Vagina (tissue), 2 donors: ENCODE data around the gene BTBD17.

ENCODE experiments used
- POLR2A ChIP-seq, 2 donors: fragments of 450-650 bp; IDR thresholded peaks; one replicate each; pipeline ENCODE4 v1.6.1; 2017; ENCODE audit warnings: antibody characterized with exemption in 2 of 2, mild to moderate bottlenecking in 2 of 2, moderate library complexity in 2 of 2
- POLR2AphosphoS5 ChIP-seq, 2 donors: sonication (generic); formaldehyde crosslinking; IDR thresholded peaks; one replicate each; pipeline ENCODE4 v1.9.0; 2017; ENCODE audit warnings: antibody characterized with exemption in 2 of 2, mild to moderate bottlenecking in 2 of 2, low read depth in 1 of 2; ENCODE audit not compliant: insufficient read depth in 1 of 2
- TF ChIP-seq, protein P1 (sequence below), 3 experiments: fragments of 450-650 bp in 2 of 3; fragments of 200-600 bp in 1 of 3; sonication (generic) in 1 of 3; IDR thresholded peaks; one replicate each; pipeline ENCODE4 v1.5.1; 2017 to 2019; ENCODE audit warnings: antibody characterized with exemption in 3 of 3, mild to moderate bottlenecking in 2 of 3, moderate library complexity in 2 of 3

DNA sequence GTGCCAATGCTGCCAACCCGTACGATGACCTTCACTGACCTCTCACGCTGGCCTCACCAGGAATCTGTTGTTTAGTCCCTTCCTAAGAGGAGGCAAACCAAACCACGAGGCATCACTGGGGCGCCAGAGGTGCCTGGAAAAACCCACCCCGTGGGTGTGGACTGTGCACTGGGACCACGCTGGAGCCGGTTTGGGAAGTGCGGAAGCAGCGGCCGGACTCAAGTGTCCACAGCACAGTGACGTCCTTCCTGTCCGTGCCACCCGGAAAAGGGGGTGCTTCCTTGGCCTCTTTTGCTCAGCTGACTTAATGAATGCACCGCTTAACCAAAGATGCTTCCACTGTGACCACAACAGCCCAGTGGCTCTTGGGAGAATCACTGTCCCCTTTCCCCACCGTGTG is 44.6 kb downstream of the BTBD17 start:
- TF ChIP-seq, protein P1, sequence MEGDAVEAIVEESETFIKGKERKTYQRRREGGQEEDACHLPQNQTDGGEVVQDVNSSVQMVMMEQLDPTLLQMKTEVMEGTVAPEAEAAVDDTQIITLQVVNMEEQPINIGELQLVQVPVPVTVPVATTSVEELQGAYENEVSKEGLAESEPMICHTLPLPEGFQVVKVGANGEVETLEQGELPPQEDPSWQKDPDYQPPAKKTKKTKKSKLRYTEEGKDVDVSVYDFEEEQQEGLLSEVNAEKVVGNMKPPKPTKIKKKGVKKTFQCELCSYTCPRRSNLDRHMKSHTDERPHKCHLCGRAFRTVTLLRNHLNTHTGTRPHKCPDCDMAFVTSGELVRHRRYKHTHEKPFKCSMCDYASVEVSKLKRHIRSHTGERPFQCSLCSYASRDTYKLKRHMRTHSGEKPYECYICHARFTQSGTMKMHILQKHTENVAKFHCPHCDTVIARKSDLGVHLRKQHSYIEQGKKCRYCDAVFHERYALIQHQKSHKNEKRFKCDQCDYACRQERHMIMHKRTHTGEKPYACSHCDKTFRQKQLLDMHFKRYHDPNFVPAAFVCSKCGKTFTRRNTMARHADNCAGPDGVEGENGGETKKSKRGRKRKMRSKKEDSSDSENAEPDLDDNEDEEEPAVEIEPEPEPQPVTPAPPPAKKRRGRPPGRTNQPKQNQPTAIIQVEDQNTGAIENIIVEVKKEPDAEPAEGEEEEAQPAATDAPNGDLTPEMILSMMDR (IDR thresholded peaks at IDR 0.05) = no peak
- TF ChIP-seq POLR2A (IDR thresholded peaks at IDR 0.05) (no peak), POLR2AphosphoS5 (IDR thresholded peaks at IDR 0.05; ENCODE audit: insufficient read depth in 1 of 2, low read depth in 1 of 2) (peak in 1 of 2 donors; percentile 22)
